NOMO-1 (cell line): ENCODE measurements around the gene MESP1.

ENCODE experiments used
- DNase-seq, 2 experiments: peaks; one replicate each; lab custom pipeline; 2025; ENCODE audit not compliant: unreplicated experiment in 2 of 2; lab: John Stamatoyannopoulos, UW

MESP1 gene

DNA sequence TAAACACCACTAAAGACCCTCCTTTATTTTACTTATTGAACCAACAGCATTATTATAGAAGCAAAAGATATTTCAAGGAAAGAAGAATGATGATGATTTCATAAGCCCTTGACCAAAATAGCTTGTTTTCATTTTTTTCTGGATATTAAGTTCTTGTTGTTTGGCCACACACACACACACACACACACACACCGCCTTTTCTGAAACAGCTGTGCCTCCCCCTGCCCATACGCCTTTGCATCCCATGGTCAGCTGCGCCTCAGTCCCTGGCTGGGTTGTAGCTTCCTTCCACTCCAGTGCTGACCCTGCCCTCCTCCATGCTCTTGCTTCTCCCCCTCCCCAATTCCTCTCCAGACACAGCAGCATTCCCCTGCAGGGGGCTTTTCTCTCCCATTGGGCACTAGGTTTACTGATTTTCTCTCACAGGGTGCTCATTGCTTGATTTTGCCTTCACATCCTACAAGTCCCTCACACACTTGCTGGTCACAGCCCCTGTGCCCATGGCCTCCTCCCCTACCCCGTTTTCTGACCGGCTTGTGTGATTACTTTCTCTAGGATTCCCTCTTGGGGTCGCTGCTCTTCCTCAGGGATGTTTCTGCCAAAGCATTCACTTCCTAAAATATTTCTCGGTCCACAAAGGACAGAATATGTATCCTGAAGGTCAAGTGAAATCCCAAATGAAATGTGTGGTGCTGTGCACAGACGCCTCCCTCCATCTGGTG, 18.4 kb downstream of the MESP1 start:
- no peak for DNase-seq

DNA sequence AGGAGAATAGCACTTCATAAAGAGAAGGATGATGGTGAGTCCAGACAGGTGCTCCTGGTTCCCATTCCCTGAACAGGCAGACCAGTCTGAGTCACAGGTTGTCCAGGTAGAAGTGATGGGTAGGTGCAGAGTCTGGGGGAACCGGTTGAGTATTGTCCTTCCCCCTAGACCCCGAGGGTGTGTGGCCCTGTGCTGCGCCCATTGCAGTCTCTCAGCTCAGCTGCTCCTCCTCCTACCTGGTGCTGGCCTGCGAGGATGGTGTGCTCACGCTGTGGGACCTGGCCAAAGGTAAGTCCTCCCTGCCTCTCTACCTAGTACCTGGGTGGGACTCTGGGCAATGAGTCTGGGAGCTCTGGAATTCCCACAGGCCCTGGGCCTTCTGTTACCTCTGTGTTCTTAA, 19.8 kb downstream of the MESP1 start:
- no peak for DNase-seq

DNA sequence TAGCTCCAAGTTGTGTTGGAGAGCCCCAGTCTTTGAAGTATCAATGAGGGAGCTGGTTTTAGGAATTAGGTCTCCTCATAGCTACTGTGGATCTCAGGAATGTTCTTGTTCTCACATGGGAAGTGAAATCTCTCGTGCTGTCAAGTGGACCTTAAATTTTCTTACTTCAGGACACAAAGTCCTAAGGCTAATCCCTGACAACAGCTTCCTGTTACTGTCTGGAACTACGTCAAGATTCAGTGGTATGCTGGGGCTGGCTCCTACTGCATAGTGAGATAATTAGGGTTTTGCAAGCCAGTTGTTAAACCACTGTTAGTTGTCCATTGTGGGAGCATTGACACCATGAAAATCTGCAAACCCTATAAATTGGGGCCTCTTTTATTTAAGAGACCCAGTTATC, 22.8 kb downstream of the MESP1 start:
- no peak for DNase-seq

DNA sequence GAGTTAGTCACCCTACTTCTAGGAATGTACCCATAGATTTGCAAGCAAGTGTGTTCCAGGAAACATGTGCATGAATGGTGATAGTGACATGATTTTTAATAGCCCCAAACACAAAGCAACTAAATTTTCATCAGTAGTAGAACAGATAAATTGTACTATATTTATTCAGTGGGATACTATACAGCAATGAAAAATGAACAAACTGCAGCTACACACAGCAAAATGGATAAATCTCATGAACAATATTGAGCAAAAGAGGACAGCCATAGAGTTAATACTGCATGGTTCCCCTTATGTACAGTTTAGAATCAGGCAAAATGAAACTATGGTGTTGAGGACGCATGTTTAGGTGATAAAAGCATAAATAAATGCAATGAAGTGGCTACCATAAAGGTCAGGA, 26.0 kb downstream of the MESP1 start:
- no peak for DNase-seq

DNA sequence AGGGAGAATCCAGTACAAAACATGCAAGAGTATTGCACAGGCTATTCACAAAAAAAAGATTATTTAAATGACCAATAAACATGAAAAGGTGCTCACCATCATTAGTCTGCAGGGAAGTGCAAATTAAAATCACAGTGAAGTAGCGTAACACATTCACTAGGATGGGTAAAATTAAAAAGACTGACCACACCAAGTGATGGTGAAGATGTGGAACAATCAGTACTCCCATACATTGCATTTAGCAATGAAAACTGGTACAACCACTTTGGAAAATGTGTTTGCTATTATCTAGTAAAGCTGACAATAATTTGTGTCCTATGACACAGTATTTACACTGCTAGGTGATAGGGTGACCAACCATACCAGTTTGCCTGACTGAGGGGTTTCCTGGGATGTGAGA, 26.4 kb downstream of the MESP1 start:
- DNase-seq = no peak

DNA sequence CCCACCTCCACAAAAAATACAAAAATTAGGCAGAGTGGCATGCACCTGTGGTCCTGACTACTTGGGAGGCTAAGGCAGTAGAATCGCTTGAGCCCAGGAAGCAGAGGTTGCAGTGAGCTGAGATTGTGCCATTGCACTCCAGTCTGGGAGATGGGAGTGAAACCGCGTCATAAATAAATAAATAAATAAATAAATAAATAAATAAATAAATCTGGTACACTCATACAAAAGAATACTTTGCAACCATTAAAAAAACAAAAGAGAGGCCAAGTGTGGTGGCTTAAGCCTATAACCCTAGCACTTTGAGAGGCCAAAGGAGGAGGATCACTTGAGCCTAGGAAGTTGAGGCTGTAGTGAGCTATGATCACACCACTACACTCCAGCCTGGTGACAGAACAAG, 28.0 kb downstream of the MESP1 start:
- no peak for DNase-seq

DNA sequence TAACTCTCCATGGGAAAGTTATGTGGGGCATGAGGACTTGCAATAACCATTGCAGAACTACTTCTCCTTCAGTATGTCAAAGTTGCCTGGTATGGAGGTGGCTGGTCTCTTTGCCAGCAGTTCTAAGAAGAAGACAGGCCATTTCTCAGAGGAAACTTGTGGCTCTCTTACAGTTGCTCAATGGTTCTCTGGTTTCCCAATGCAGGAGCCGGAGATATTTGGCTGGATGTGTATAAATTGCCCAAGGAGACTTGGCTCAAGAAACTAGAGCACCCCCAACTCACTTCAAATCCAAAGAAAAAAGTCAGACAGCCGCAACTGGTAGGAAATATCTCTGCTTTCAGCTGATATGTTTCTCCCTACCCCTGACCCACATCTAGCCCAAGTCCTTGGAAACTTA, 36.3 kb downstream of the MESP1 start:
- peak; percentile 5 to 8 for DNase-seq

DNA sequence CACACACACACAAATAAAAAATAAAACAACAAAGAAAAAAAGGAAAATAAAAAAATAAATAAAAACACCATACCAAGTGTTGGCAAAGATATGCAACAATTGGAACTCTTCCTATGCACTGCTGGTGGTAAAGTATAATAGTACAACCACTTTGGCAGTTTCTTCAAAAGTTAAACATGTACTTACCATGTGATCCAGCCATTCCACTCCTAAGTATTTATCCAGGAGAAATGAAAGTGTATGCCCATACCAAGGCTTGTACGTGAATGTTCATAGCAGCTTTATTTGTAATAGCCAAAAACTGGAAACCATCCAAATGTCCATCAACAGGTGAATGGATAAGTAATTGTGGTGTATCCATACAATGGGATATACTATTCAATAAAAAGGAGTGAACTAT, 43.5 kb downstream of the MESP1 start:
- no peak for DNase-seq

DNA sequence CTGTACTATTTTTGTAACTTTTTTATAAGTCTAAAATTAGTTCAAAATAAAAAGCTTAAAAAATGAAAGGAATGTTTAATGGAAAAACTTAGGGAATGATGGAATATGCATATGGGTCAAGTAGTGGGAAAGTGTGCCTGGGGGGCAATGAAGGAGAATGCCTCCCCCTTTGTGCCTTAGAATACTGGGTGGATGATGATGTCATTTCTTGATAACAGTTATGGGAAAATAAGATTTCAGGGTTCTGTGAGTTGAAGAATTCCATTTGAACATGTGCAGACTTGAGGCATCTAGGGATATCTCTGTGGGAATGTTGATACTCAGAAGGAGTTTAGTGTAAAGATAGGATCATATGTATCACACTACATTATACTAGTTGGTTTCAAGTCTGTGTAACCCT, 46.6 kb downstream of the MESP1 start:
- no peak for DNase-seq
